Lower leg skin (tissue), 3 donors: ENCODE measurements around the gene BAHCC1.

ENCODE experiments used
- POLR2A ChIP-seq, 2 donors: fragments of 450-650 bp; IDR thresholded peaks; one replicate each; pipeline ENCODE4 v1.6.1; 2016 to 2017; ENCODE audit warnings: antibody characterized with exemption in 2 of 2, mild to moderate bottlenecking in 1 of 2, moderate library complexity in 1 of 2
- TF ChIP-seq, protein P1 (sequence below), 3 donors: fragments of 450-650 bp; IDR thresholded peaks; one replicate each; pipeline ENCODE4 v1.5.1; 2016; ENCODE audit warnings: antibody characterized with exemption in 3 of 3, mild to moderate bottlenecking in 3 of 3, moderate library complexity in 2 of 3

DNA sequence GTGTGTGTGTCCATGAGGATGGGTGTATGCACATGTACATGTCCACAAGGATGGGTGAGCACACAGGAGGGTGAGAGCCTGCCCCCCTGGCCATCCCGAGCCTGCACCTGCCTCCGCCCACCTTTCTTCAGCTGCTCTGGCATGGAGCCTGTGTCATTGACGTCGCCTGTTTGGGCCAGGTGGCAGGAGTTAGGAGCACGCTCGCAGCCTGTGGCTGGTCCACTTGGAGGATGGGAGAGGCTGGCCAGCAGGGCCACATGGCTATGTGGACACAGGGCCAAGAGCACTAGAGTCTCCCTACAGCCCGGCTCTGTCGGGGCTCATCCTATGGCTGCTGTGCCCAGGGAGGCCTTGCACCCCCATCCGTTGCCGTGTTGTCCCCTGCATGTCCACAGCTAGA lies 21.4 kb downstream of the BAHCC1 start:
- TF ChIP-seq, protein P1, sequence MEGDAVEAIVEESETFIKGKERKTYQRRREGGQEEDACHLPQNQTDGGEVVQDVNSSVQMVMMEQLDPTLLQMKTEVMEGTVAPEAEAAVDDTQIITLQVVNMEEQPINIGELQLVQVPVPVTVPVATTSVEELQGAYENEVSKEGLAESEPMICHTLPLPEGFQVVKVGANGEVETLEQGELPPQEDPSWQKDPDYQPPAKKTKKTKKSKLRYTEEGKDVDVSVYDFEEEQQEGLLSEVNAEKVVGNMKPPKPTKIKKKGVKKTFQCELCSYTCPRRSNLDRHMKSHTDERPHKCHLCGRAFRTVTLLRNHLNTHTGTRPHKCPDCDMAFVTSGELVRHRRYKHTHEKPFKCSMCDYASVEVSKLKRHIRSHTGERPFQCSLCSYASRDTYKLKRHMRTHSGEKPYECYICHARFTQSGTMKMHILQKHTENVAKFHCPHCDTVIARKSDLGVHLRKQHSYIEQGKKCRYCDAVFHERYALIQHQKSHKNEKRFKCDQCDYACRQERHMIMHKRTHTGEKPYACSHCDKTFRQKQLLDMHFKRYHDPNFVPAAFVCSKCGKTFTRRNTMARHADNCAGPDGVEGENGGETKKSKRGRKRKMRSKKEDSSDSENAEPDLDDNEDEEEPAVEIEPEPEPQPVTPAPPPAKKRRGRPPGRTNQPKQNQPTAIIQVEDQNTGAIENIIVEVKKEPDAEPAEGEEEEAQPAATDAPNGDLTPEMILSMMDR (IDR thresholded peaks at IDR 0.05) = no peak
- no peak for TF ChIP-seq POLR2A (IDR thresholded peaks at IDR 0.05)
